ENCODE results near the gene RNF44.

Gene RNF44

GRCh38 chr5:176527246-176528222 is 9.7 kb downstream of the RNF44 start:
- H3K4me3 ChIP-seq (ENCODE audit: low read length): no peak overlapping the region
- TF ChIP-seq ZNF274 (IDR thresholded peaks at IDR 0.05; ENCODE audit: low read depth, low read length): no peak

DNA sequence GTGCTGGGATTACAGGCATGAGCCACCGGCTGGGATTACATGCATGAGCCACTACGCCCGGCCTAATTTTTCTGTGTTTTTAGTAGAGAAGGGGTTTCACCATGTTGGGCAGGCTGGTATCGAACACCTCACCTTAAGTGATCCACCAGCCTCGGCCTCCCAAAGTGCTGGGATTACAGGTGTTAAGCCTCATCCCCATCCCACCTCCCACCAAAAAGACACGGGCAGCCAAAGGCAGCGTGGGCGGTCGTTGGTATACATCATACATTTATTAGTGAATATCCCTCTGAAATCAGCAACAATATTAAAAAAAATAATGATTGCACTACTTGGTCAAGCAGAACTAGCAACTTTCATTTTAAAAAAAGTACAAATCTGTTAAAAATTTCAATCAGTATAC is 10.7 kb downstream of the RNF44 start:
- TF ChIP-seq ZNF274 (IDR thresholded peaks at IDR 0.05; ENCODE audit: low read depth, low read length): no peak
- no peak overlapping the region for H3K4me3 ChIP-seq (ENCODE audit: low read length)

DNA sequence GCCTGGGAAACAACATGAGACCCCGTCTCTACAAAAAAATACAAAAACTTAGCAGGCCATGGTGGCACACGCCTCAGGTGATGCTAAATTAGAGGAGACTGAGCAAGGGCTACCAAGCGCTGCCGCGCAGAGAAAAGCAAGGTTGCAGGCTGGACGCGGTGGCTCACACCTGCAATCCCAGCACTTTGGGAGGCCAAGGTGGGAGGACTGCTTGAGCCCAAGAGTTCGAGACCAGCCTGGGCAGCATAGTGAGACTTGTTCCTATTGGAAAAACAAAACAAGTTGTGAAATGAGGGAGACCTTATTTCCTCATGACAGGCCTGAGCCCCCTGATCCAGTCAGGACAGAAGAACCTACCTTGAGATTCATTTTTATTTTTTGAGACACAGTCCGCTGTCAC is 11.5 kb downstream of the RNF44 start:
- no peak for TF ChIP-seq ZNF274 (IDR thresholded peaks at IDR 0.05; ENCODE audit: low read depth, low read length)
- no peak overlapping the region for H3K4me3 ChIP-seq (ENCODE audit: low read length)

DNA sequence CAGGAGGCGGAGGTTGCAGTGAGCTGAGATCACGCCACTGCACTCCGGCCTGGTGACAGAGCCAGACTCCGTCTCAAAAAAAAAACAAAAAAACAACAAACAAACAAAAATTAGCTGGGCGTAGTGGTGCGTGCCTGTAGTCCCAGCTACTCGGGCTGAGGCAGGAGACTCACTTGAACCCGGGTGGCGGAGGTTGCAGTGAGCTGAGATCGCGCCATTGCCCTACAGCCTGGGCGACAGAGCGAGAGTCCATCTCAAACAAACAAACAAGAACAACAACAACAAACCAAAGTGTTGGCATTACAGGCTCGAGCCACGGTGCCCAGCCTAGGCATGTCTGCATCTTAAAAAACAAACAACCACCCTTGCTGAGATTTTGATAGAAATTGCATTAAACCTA is 12.2 kb downstream of the RNF44 start:
- TF ChIP-seq ZNF274 (IDR thresholded peaks at IDR 0.05; ENCODE audit: low read depth, low read length): no peak
- H3K4me3 ChIP-seq (ENCODE audit: low read length): no peak overlapping the region

DNA sequence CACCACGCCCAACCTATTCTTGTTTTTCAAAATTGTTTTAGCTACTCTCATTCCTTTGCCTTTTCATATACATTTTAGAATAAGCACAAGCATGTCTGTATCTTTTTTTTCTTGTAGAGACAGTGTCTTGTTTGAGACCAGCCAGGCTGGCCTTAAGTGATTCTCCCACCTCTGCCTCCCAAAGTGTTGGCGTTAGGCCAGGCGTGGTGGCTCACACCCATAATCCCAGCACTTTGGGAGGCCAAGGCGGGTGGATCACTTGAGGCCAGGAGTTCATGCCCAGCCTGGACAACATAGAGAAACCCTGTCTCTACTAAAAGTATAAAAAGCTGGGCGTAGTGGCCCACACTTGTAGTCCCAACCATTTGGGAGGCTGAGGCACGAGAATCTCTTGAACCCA is 13.1 kb downstream of the RNF44 start:
- no peak for TF ChIP-seq ZNF274 (IDR thresholded peaks at IDR 0.05; ENCODE audit: low read depth, low read length)
- no peak overlapping the region for H3K4me3 ChIP-seq (ENCODE audit: low read length)

GRCh38 chr5:176521699-176522263 is 15.4 kb downstream of the RNF44 start:
- no peak for TF ChIP-seq ZNF274 (IDR thresholded peaks at IDR 0.05; ENCODE audit: low read depth, low read length)

GRCh38 chr5:176521286-176521685 is 15.9 kb downstream of the RNF44 start:
- no peak for TF ChIP-seq ZNF274 (IDR thresholded peaks at IDR 0.05; ENCODE audit: low read depth, low read length)
- H3K4me3 ChIP-seq (ENCODE audit: low read length): no peak overlapping the region

More at GRCh38 chr5:176521699-176522263, 15.4 kb downstream of the RNF44 start:
- no peak overlapping the region for H3K4me3 ChIP-seq (ENCODE audit: low read length)

- TF ChIP-seq ZNF274 (IDR thresholded peaks at IDR 0.05; ENCODE audit: low read depth, low read length): no peak
- H3K4me3 ChIP-seq (ENCODE audit: low read length): no peak overlapping the region
These were observed 17.1 kb downstream of the RNF44 start for GRCh38 chr5:176519810-176520720.

DNA sequence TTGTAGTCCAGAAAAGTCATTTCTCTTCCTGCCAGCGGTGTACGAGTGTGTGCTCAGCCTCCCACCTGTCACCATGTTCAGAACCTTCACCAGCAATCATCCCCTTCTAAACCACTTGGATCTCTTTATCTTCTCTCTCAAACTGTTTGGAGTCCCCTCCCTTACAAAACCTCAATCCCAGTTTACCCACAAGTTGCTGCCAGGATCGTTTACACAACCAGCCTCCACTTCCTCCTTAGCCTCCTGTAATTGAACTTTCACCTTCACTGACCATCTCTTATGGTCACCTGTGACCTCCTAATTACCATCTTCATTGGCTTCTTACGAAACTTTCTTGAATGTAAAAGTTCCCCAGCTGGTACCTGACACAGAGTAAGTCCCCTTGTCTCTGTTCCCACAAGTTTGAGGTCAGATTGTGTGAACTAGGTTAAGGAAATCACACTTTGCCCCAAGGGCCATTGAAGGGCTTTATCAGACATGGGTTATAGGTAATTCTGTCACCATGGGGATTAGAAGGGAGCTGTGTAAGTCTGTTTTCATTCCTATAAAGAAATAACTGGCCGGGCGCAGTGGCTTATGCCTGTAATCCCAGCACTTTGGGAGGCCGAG is 20.0 kb downstream of the RNF44 start:
- H3K4me3 ChIP-seq (ENCODE audit: low read length): no peak overlapping the region

DNA sequence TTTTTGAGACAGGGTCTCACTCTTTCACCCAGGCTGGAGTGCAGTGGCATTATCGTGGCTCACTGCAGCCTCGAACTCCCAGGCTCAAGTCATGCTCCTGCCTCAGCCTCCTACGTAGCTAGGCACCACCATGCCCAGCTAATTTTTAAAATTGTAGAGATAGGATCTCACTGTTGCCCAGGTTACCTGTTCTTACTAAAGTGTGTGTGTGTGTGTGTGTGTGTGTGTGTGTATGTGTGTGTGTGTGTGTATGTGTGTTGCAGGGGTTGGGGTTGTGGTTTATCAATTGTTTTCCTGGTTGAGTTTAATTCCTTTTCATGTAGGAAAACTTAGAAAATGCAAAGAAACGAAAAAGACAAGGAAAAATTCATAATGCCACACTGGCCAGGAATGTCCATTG is 21.8 kb downstream of the RNF44 start:
- no peak for TF ChIP-seq ZNF274 (IDR thresholded peaks at IDR 0.05; ENCODE audit: low read depth, low read length)
- H3K4me3 ChIP-seq (ENCODE audit: low read length): no peak overlapping the region

More for the DNA sequence above, 20.0 kb downstream of the RNF44 start:
- no peak for TF ChIP-seq ZNF274 (IDR thresholded peaks at IDR 0.05; ENCODE audit: low read depth, low read length)

- TF ChIP-seq ZNF274 (IDR thresholded peaks at IDR 0.05; ENCODE audit: low read depth, low read length): no peak
- H3K4me3 ChIP-seq (ENCODE audit: low read length): no peak overlapping the region
These were observed 22.8 kb downstream of the RNF44 start for GRCh38 chr5:176514244-176514950.

- H3K4me3 ChIP-seq (ENCODE audit: low read length): no peak overlapping the region
- TF ChIP-seq ZNF274 (IDR thresholded peaks at IDR 0.05; ENCODE audit: low read depth, low read length): no peak
These were observed 23.4 kb downstream of the RNF44 start for GRCh38 chr5:176513788-176514187.

GRCh38 chr5:176508603-176509002 is 28.6 kb downstream of the RNF44 start:
- H3K4me3 ChIP-seq (ENCODE audit: low read length): no peak overlapping the region
- TF ChIP-seq ZNF274 (IDR thresholded peaks at IDR 0.05; ENCODE audit: low read depth, low read length): no peak
